Measurements from ENCODE around the gene NEK5.

GRCh38 chr13:52165411-52165810 is 36.5 kb upstream of the NEK5 start:
- TF ChIP-seq, protein P1, sequence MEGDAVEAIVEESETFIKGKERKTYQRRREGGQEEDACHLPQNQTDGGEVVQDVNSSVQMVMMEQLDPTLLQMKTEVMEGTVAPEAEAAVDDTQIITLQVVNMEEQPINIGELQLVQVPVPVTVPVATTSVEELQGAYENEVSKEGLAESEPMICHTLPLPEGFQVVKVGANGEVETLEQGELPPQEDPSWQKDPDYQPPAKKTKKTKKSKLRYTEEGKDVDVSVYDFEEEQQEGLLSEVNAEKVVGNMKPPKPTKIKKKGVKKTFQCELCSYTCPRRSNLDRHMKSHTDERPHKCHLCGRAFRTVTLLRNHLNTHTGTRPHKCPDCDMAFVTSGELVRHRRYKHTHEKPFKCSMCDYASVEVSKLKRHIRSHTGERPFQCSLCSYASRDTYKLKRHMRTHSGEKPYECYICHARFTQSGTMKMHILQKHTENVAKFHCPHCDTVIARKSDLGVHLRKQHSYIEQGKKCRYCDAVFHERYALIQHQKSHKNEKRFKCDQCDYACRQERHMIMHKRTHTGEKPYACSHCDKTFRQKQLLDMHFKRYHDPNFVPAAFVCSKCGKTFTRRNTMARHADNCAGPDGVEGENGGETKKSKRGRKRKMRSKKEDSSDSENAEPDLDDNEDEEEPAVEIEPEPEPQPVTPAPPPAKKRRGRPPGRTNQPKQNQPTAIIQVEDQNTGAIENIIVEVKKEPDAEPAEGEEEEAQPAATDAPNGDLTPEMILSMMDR (IDR thresholded peaks at IDR 0.05) = no peak
- no peak for TF ChIP-seq POLR2A (IDR thresholded peaks at IDR 0.05)
- TF ChIP-seq EP300 (IDR thresholded peaks at IDR 0.05) = no peak

Data from stomach (tissue), 4 donors.